Measurements from ENCODE around the gene VWA5B1. TPM values are rescaled to one million over a fixed set of nuclear protein-coding genes. Genes with fewer than 3 reads are reported as not detected.
"Not testable (repeated sequence)": the region's sequence is repeated elsewhere in the genome, so short reads cannot be mapped to it uniquely, and the experiment has no call there.

The VWA5B1 gene
- total and polyA plus RNA-seq, 2 donors: 0.51 to 0.58 TPM

DNA sequence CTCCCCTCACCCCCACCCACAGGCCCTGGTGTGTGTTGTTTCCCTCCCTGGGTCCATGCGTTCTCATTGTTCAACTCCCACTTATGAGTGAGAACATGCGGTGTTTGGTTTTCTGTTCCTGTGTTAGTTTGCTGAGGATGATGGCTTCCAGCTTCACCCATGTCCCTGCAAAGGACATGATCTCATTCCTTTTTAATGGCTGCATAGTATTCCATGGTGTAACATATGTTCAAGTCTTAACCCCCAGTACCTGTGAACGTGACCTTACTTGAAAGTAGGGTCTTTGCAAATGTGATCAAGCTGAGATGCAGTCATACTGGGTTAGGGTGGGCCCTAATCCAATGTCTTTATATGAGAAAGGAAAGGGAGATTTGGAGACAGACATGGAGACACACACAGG, 3.0 kb upstream of the VWA5B1 start:
- WGBS: 82% methylated on average over 3 of the region's 3 CpGs
- H3K27ac ChIP-seq (ENCODE audit: low read depth); DNase-seq (ENCODE audit: extremely low spot score); H3K4me3 ChIP-seq (ENCODE audit: low read depth, low read length); H3K4me1 ChIP-seq (ENCODE audit: insufficient read depth); H3K36me3 ChIP-seq (ENCODE audit: insufficient read depth): not testable (repeated sequence)

DNA sequence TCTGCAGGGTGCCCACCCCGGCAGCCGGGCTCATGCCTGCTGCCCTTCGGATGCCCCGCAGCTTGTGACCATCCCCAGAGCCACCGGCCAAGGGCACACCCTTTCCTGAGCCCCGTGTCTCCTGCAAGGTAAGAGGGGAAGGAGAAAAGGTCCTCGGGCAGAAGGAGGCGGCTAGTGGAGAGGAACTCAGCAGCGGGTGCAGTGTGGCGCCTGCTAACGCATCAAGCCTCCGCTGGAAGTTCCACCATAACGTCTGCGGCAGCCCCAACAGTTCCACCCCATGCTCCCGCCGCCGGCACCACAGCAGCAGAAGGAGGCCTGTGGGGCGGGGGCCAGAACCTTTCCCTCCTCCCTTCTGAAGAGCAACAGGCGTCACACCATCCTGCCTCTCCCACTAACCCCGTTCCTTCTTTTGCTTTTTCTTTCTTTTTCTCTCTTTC, 990 bp downstream of the VWA5B1 start:
- no peak overlapping the region for H3K4me3 ChIP-seq (ENCODE audit: low read depth, low read length)
- H3K27ac ChIP-seq (ENCODE audit: low read depth): no peak overlapping the region
- no peaks in the 10 kb centered on the region for H3K4me1 ChIP-seq (ENCODE audit: insufficient read depth)
- no peak for DNase-seq (ENCODE audit: extremely low spot score)
- no peaks in the 10 kb centered on the region for H3K36me3 ChIP-seq (ENCODE audit: insufficient read depth)
- WGBS: 6% methylated on average over 20 of the region's 20 CpGs

DNA sequence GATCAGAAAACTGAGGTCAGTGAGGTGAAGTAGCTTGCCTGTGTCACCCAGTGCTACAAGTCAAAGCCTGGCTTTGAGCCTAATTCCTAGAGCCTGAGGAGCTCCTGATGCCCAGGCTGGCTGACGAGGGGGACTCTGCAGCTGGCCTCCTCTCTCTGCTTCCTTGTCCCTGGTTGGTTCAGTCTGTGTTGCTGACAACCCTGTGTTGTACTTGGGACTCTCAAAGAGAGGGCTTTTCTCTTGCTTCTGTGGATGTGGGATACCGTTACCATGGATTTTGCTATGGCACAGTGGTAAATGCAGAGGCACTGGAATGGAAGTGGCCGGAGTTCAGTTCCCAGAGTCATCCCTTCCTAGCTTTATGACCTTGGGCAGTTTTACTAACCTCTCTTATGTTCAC, 8.0 kb downstream of the VWA5B1 start:
- DNase-seq (ENCODE audit: extremely low spot score): no peak
- H3K36me3 ChIP-seq (ENCODE audit: insufficient read depth): no peaks in the 10 kb centered on the region
- 56% methylated on average over 3 of the region's 3 CpGs for WGBS

DNA sequence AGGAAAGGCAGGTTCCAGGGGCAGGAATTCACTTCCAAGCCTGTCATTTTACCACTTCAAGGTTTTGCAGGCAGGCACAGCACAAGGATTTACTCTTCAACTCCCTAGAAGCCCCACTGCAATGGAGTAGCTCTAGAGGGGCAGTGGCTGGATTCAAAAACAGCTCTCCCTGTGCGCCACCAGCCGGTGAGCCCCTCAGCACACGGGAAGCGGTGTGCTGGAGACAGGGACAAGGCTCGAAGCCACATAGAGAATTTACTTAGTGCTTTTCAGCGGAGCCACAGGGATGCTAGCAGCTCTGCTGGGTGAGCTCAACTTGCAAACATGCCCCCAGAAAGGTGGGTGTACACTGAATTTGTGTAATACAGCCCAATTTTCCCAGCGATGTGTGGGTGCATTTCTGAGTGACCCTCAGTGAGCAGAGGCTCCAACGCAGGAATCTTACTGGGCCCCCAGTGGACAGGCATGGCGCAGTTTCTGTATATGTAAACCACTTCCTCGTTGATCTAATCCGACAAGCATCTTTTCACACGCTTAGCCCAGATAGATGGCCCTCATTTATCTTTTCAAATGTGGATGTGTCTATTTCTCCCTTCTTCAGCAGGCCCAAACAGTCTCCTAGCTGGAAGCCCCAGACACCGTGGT, 10.9 kb downstream of the VWA5B1 start:
- Histone ChIP-seq H3K4me1 (ENCODE audit: insufficient read depth) (no peaks in the 10 kb centered on the region), H3K36me3 (ENCODE audit: insufficient read depth) (no peaks in the 10 kb centered on the region), H3K4me3 (ENCODE audit: low read depth, low read length) (no peak overlapping the region), H3K27ac (ENCODE audit: low read depth) (no peak overlapping the region)
- DNase-seq (ENCODE audit: extremely low spot score): no peak
- 66% methylated on average over 13 of the region's 13 CpGs for WGBS

More for the DNA sequence above, 8.0 kb downstream of the VWA5B1 start:
- H3K27ac ChIP-seq (ENCODE audit: low read depth): no peak overlapping the region
- no peaks in the 10 kb centered on the region for H3K4me1 ChIP-seq (ENCODE audit: insufficient read depth)
- H3K4me3 ChIP-seq (ENCODE audit: low read depth, low read length): no peak overlapping the region

DNA sequence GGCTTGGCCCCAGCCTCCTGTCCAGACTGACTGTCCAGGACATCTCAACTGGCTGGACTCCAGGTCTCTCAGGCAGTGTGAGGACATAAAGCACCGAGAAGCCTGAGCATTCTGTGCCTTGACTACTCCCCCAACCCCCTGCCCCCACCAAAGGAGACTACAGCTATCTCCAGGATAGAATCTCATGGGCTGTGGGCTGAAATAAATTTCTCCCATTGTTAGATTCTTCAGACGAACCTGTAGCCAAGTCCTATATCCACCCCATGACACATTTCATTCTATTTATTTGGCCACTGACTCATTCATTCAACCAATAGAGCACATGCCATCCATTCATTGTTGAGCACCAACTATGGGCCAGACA, 11.4 kb downstream of the VWA5B1 start:
- 40% methylated on average over 2 of the region's 2 CpGs for WGBS
- no peak overlapping the region for H3K4me3 ChIP-seq (ENCODE audit: low read depth, low read length)
- no peak overlapping the region for H3K27ac ChIP-seq (ENCODE audit: low read depth)
- no peaks in the 10 kb centered on the region for H3K4me1 ChIP-seq (ENCODE audit: insufficient read depth)
- no peaks in the 10 kb centered on the region for H3K36me3 ChIP-seq (ENCODE audit: insufficient read depth)
- no peak for DNase-seq (ENCODE audit: extremely low spot score)

DNA sequence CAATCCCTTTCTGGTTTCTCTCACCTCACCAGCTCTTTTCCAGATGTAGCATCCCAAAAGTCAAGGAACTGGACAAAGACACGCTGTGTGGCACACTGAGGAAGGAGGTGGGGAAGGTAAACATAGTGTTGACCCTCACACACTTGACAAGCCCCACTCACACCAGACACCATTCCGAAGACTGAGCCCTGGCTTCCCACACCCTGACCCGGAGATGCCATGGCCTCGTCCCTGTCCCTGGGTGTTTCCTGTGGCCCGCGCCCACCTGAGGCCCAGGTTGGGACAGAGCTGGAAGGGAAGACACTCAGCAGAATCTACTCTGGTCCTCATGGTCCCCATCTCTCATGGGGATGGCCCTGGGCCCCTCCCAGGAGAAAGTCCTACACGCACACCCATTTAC, 16.4 kb downstream of the VWA5B1 start:
- H3K27ac ChIP-seq (ENCODE audit: low read depth): no peak overlapping the region
- WGBS: 94% methylated on average over 7 of the region's 7 CpGs
- DNase-seq (ENCODE audit: extremely low spot score): no peak
- no peaks in the 10 kb centered on the region for H3K36me3 ChIP-seq (ENCODE audit: insufficient read depth)
- no peaks in the 10 kb centered on the region for H3K4me1 ChIP-seq (ENCODE audit: insufficient read depth)
- no peak overlapping the region for H3K4me3 ChIP-seq (ENCODE audit: low read depth, low read length)

DNA sequence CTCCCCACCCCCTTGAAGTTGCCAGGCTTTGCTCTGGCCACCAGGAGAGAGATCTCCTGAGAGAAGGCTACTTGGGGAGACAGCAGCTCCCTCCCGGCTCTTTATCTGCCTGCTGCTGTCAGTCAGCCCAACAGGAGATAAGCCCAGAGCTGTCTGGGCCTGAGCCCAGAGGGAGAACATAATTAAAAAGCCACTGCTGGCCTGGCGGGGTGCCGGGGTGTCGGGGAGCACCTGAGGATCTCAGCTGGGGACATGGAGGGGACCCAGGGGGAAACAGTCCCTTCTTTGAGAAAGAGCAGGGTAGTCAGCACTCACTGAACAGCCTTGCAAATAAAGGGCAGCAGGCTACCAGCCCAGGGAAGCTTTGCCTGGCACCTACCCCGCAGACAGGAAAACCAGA, 17.9 kb downstream of the VWA5B1 start:
- no peak overlapping the region for H3K4me3 ChIP-seq (ENCODE audit: low read depth, low read length)
- H3K4me1 ChIP-seq (ENCODE audit: insufficient read depth): no peaks in the 10 kb centered on the region
- H3K27ac ChIP-seq (ENCODE audit: low read depth): no peak overlapping the region
- 37% methylated on average over 5 of the region's 5 CpGs for WGBS
- H3K36me3 ChIP-seq (ENCODE audit: insufficient read depth): no peaks in the 10 kb centered on the region
- DNase-seq (ENCODE audit: extremely low spot score): no peak

DNA sequence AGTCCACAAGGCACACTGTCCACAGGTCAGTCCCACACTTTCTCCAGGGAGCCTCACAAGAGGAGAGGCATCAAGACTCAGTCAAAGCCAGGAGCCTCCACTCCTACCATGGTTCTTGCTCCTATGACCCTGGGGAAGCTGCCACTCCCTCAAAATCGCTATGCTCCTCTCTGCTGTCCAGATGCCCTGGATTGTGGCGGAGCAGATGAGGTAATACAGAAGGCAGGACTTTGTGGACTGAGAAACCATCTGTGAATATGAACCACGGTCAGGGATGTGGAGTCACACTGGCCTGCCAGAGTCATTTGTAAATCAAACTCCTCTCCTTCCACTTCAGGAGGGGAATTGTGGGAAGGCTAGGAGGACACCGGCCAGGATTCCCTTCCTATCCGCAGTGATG, 20.6 kb downstream of the VWA5B1 start:
- no peak for DNase-seq (ENCODE audit: extremely low spot score)
- no peak overlapping the region for H3K4me3 ChIP-seq (ENCODE audit: low read depth, low read length)
- 80% methylated on average over 5 of the region's 5 CpGs for WGBS
- no peaks in the 10 kb centered on the region for H3K36me3 ChIP-seq (ENCODE audit: insufficient read depth)
- no peaks in the 10 kb centered on the region for H3K4me1 ChIP-seq (ENCODE audit: insufficient read depth)
- no peak overlapping the region for H3K27ac ChIP-seq (ENCODE audit: low read depth)

DNA sequence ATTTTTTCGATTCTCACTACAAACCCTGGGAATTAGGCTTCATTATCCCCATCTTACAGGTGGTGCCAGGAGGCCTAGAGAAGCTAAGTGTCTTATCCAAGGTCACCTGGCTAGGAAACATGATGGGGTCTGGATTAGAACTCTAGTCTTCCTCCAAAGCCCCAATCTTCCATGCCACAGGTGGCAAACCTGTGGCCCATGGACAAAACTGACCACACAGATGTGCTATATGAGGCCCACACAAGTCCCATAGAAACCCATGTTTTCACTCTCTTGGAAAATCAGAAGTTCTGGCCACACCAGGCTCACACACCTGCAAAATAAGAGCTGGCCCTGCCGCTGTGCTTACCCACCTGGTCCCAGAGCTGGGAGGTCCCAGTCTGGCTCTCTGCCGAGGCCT, 21.6 kb downstream of the VWA5B1 start:
- Histone ChIP-seq H3K4me3 (ENCODE audit: low read depth, low read length) (no peak overlapping the region), H3K36me3 (ENCODE audit: insufficient read depth) (no peaks in the 10 kb centered on the region), H3K27ac (ENCODE audit: low read depth) (no peak overlapping the region), H3K4me1 (ENCODE audit: insufficient read depth) (no peaks in the 10 kb centered on the region)
- DNase-seq (ENCODE audit: extremely low spot score): no peak
- 88% methylated on average over 3 of the region's 3 CpGs for WGBS

DNA sequence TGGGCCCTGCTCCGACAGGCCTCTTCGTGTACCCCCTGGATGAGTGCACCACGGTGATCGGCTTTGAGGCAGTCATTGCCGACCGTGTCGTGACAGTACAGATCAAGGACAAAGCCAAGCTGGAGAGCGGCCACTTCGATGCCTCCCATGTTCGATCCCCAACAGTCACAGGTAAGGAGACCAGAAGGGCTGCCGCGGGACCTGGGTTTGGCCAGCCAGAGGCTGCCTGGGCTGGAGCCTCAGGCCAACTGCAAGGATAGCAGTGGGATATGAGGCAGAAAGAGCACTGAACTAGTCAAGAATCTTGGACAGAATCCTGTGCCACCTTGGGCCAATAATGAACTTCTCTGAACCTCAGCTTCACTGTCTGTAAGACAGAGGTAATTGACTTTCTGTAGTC, 22.1 kb downstream of the VWA5B1 start:
- WGBS: 94% methylated on average over 12 of the region's 12 CpGs
- H3K4me3 ChIP-seq (ENCODE audit: low read depth, low read length): no peak overlapping the region
- no peak for DNase-seq (ENCODE audit: extremely low spot score)
- no peak overlapping the region for H3K27ac ChIP-seq (ENCODE audit: low read depth)
- no peaks in the 10 kb centered on the region for H3K4me1 ChIP-seq (ENCODE audit: insufficient read depth)
- no peaks in the 10 kb centered on the region for H3K36me3 ChIP-seq (ENCODE audit: insufficient read depth)

DNA sequence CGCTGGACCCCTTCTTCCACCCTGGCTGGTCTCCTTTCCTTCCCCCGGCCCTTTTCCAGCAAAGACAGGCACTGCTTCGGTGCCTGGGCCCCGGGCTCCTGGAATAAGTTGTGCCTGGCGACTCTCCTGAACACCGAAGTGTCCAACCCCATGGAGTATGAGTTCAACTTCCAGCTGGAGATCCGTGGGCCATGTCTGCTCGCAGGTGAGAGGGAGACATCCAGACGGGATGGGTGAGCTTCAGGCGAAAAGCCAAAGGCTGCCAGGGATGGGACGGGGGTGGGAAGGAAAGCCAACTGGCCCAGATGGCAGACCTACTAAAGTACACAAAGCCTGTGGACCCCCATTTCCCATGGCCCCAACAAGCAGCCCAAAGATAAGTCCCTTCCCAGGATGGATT, 26.8 kb downstream of the VWA5B1 start:
- H3K36me3 ChIP-seq (ENCODE audit: insufficient read depth): no peaks in the 10 kb centered on the region
- H3K4me1 ChIP-seq (ENCODE audit: insufficient read depth): no peaks in the 10 kb centered on the region
- no peak for DNase-seq (ENCODE audit: extremely low spot score)
- H3K4me3 ChIP-seq (ENCODE audit: low read depth, low read length): no peak overlapping the region
- 90% methylated on average over 11 of the region's 11 CpGs for WGBS
- H3K27ac ChIP-seq (ENCODE audit: low read depth): no peak overlapping the region

DNA sequence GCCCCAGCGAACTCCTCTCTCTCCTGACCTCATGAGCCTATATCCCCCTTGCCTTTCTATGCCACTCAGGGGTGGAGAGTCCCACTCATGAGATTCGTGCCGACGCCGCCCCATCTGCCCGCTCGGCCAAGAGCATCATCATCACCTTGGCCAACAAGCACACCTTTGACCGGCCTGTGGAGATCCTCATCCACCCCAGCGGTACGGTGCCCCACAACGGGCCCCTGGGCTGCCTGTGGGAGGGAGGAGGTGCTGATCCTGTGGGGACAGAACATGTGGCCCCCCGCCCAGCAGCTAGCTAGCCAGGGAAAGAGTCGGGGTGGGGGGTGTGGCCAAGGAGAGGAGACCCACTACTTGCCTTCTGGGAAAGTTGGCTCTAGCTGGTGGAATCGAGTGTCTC, 27.8 kb downstream of the VWA5B1 start:
- Histone ChIP-seq H3K27ac (ENCODE audit: low read depth) (no peak overlapping the region), H3K36me3 (ENCODE audit: insufficient read depth) (no peaks in the 10 kb centered on the region), H3K4me1 (ENCODE audit: insufficient read depth) (no peaks in the 10 kb centered on the region), H3K4me3 (ENCODE audit: low read depth, low read length) (no peak overlapping the region)
- WGBS: 90% methylated on average over 14 of the region's 14 CpGs
- DNase-seq (ENCODE audit: extremely low spot score): no peak

DNA sequence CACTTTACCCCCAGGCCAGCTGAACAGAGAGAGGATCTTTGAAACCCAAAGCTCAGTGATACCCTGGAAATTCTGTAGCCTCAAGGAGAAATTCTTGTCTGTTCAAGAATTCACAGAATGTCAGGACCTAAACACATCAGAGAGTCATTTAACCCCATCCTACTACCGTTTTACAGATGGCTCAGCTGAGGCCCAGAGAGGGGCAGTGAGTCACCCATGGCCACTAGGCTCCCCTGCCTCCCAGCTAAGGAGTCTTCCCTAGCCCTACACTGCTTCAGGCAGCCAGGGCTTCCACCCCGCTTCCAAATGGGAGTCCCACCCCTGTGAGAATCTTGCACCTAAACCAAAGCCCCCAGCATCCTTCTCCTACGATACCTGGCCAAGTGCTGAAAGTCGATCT, 28.3 kb downstream of the VWA5B1 start:
- DNase-seq (ENCODE audit: extremely low spot score): no peak
- no peak overlapping the region for H3K27ac ChIP-seq (ENCODE audit: low read depth)
- H3K36me3 ChIP-seq (ENCODE audit: insufficient read depth): no peaks in the 10 kb centered on the region
- 77% methylated on average over 4 of the region's 4 CpGs for WGBS
- H3K4me3 ChIP-seq (ENCODE audit: low read depth, low read length): no peak overlapping the region
- H3K4me1 ChIP-seq (ENCODE audit: insufficient read depth): no peaks in the 10 kb centered on the region

DNA sequence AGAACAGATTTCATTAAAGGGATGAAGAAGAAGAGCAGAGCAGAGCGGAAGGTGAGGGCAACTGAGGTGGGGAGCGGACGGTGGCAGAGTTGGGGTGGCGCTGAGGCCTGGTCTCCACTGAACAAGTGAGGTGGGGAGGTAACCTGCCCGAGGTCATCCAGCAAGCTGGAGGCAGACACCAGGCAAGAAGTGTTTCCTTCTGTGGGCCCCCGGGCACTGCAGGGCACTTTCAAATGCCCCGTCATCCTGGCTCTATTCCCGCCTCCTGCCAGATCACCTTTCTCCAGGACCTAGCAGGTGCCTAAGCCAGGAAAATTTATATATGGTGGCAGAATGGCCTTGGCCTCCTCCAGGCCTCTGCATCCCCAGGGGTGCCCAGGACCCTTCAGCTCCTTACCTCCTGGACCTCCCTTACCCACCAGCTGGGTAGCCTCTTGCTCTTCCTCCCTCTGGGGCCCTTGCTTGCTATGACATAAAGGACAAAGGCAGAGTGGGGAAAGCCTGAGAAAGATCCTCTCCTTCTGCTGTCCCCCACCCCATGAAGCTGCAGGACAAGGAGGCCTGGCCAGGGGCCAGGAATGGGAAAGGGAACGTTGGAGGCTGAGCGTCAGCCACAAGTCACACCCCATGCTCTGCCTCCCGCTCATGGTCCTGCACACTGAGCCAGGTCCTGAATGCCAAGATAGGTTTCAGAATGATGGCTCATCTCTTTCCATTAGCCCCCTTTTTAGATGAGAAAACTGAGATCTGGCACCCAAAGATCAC, 29.0 kb downstream of the VWA5B1 start:
- DNase-seq (ENCODE audit: extremely low spot score): no peak
- H3K27ac ChIP-seq (ENCODE audit: low read depth): no peak overlapping the region
- WGBS: 81% methylated on average over 11 of the region's 11 CpGs
- no peaks in the 10 kb centered on the region for H3K4me1 ChIP-seq (ENCODE audit: insufficient read depth)
- H3K4me3 ChIP-seq (ENCODE audit: low read depth, low read length): no peak overlapping the region
- no peaks in the 10 kb centered on the region for H3K36me3 ChIP-seq (ENCODE audit: insufficient read depth)

Measured in urinary bladder (tissue), 4 donors.